Fibroblast of lung (primary cell): Measurements from ENCODE around the gene PSMC5. TPM values are rescaled to one million over a fixed set of nuclear protein-coding genes. Genes with fewer than 3 reads are reported as not detected.

Source experiments
- DNase-seq, 2 donors: peaks; one replicate each; pipeline versions ENCODE4 v3.0.0 to v3.0.0-alpha.2; 2010; ENCODE audit warnings: low read depth in 2 of 2
- H2AFZ ChIP-seq: 2 replicates; pipeline ENCODE4 v1.5.1; 2012; ENCODE audit warnings: low read length, control low read depth, inconsistent platforms
- H3K27ac ChIP-seq: 2 replicates; pipeline ENCODE4 v1.5.1; 2011; ENCODE audit warnings: low read length, control low read depth; ENCODE audit not compliant: insufficient read depth
- H3K27me3 ChIP-seq: 2 replicates; pipeline ENCODE4 v1.5.1; 2011; ENCODE audit warnings: mild to moderate bottlenecking, low read length; ENCODE audit not compliant: control insufficient read depth, insufficient read depth
- H3K36me3 ChIP-seq: 2 replicates; pipeline ENCODE4 v1.5.1; 2011; ENCODE audit warnings: low read length; ENCODE audit not compliant: control insufficient read depth, insufficient read depth
- H3K4me1 ChIP-seq: 2 replicates; pipeline ENCODE4 v1.5.1; 2011; ENCODE audit warnings: low read length; ENCODE audit not compliant: control insufficient read depth, insufficient read depth; ENCODE audit errors: extremely low read depth
- H3K4me2 ChIP-seq: 2 replicates; pipeline ENCODE4 v1.5.1; 2011; ENCODE audit warnings: low read length, control low read depth; ENCODE audit not compliant: insufficient read depth; ENCODE audit errors: extremely low read depth
- H3K4me3 ChIP-seq, 4 experiments: fragments of 200-600 bp in 1 of 4; sonication (generic) in 1 of 4; replicated peaks in 1 of 4; 2 replicates each; pipeline ENCODE4 v1.5.1; 2011 to 2016; ENCODE audit warnings: low read length in 4 of 4, low read depth in 3 of 4, mild to moderate bottlenecking in 3 of 4, control low read depth in 2 of 4, inconsistent platforms in 1 of 4, mixed read lengths in 1 of 4; ENCODE audit not compliant: insufficient read depth in 1 of 4; ENCODE audit errors: control extremely low read depth in 1 of 4
- H3K79me2 ChIP-seq: 2 replicates; pipeline ENCODE4 v1.5.1; 2012; ENCODE audit warnings: mild to moderate bottlenecking, low read length, inconsistent platforms; ENCODE audit not compliant: control insufficient read depth, insufficient read depth
- H3K9ac ChIP-seq: 2 replicates; pipeline ENCODE4 v1.5.1; 2011; ENCODE audit warnings: mild to moderate bottlenecking, low read length, control low read depth; ENCODE audit not compliant: insufficient read depth
- H3K9me3 ChIP-seq: 2 replicates; pipeline ENCODE4 v1.5.1; 2012; ENCODE audit warnings: low read depth, low read length; ENCODE audit not compliant: control insufficient read depth, insufficient read depth
- H4K20me1 ChIP-seq: 2 replicates; pipeline ENCODE4 v1.5.1; 2011; ENCODE audit warnings: low read length; ENCODE audit not compliant: control insufficient read depth, insufficient read depth; ENCODE audit errors: extremely low read depth
- CTCF ChIP-seq, 2 donors: IDR thresholded peaks in 1 of 2; conservative IDR thresholded peaks in 1 of 2; 1 replicate in 1 of 2; 2 replicates in 1 of 2; pipeline ENCODE4 v1.5.1; 2011 to 2012; ENCODE audit warnings: low read length in 2 of 2, control low read depth in 1 of 2, inconsistent platforms in 1 of 2, low read depth in 1 of 2, mild to moderate bottlenecking in 1 of 2
- EZH2 ChIP-seq: IDR thresholded peaks from 2 replicates; pipeline ENCODE4 v1.5.1; 2012; ENCODE audit warnings: low read length, control low read depth, mild to moderate bottlenecking; ENCODE audit errors: missing control alignments
- polyA plus RNA-seq, 2 donors: library from polyadenylated mRNA; depleted of rRNA in 1 of 2; stranded (reverse) in 1 of 2; unstranded in 1 of 2; fragments of >200 nt; gene quantifications; 2 replicates each; pipeline ENCODE4 v1.2.1, GENCODE V29; 2011 to 2012; ENCODE audit warnings: missing spikeins in 1 of 2
- total RNA-seq: library from RNA; depleted of rRNA; stranded (reverse); fragments of >200 nt; gene quantifications from 2 replicates; pipeline ENCODE4 v1.2.1, GENCODE V29; 2014

PSMC5 gene
- total and polyA plus RNA-seq, 2 donors (not counting 1 experiment from before 2014, with no cell fraction given) = 66.9 to 216 TPM

- TF ChIP-seq CTCF (conservative IDR thresholded peaks at IDR 0.05 in 1 of 2, IDR thresholded peaks at IDR 0.05 in 1 of 2; ENCODE audit: low read depth in 1 of 2, low read length in 2 of 2) (no peak), EZH2 (no peak)
- Histone ChIP-seq H2AFZ (no peak overlapping the region), H3K4me3 (no peak overlapping the region), H3K9ac (no peak overlapping the region), H3K36me3 (peaks cover 16% of the 10 kb centered on the region), H3K4me2 (no peak overlapping the region), H3K79me2 (no peaks in the 10 kb centered on the region), H3K27ac (no peak overlapping the region), H3K4me1 (no peaks in the 10 kb centered on the region), H3K9me3 (no peaks in the 10 kb centered on the region), H3K27me3 (no peaks in the 10 kb centered on the region), H4K20me1 (no peaks in the 10 kb centered on the region)
- no peak for DNase-seq
Measured at GRCh38 chr17:63805591-63805990, 21.6 kb upstream of the PSMC5 start.

- no peak overlapping the region for H2AFZ ChIP-seq
- H3K9me3 ChIP-seq = no peaks in the 10 kb centered on the region
- H3K4me2 ChIP-seq = no peak overlapping the region
- H3K4me3 ChIP-seq = no peak overlapping the region
- no peak overlapping the region for H3K27ac ChIP-seq
- TF ChIP-seq EZH2 = no peak
- TF ChIP-seq CTCF (conservative IDR thresholded peaks at IDR 0.05 in 1 of 2, IDR thresholded peaks at IDR 0.05 in 1 of 2; ENCODE audit: low read depth in 1 of 2, low read length in 2 of 2) = no peak
- H3K9ac ChIP-seq = no peak overlapping the region
- no peaks in the 10 kb centered on the region for H3K4me1 ChIP-seq
- H3K27me3 ChIP-seq = no peaks in the 10 kb centered on the region
- no peaks in the 10 kb centered on the region for H4K20me1 ChIP-seq
- H3K79me2 ChIP-seq = no peaks in the 10 kb centered on the region
- DNase-seq = no peak
- H3K36me3 ChIP-seq = peaks cover 22% of the 10 kb centered on the region
Measured at GRCh38 chr17:63809970-63810369, 17.3 kb upstream of the PSMC5 start.

GRCh38 chr17:63816123-63816522, 11.1 kb upstream of the PSMC5 start:
- Histone ChIP-seq H3K4me3 (no peak overlapping the region), H3K27ac (no peak overlapping the region), H2AFZ (no peak overlapping the region), H3K4me2 (no peak overlapping the region), H3K4me1 (no peaks in the 10 kb centered on the region), H4K20me1 (no peaks in the 10 kb centered on the region), H3K79me2 (peaks cover 2% of the 10 kb centered on the region), H3K36me3 (peaks cover 33% of the 10 kb centered on the region), H3K9ac (no peak overlapping the region), H3K27me3 (no peaks in the 10 kb centered on the region), H3K9me3 (no peaks in the 10 kb centered on the region)
- TF ChIP-seq CTCF (conservative IDR thresholded peaks at IDR 0.05 in 1 of 2, IDR thresholded peaks at IDR 0.05 in 1 of 2; ENCODE audit: low read depth in 1 of 2, low read length in 2 of 2) (no peak), EZH2 (no peak)
- DNase-seq = no peak
